ENCODE results near the gene MCCD1. TPM values are rescaled to one million over a fixed set of nuclear protein-coding genes. Genes with fewer than 3 reads are reported as not detected.

The MCCD1 gene
- polyA plus RNA-seq, 4 donors: not detected

DNA sequence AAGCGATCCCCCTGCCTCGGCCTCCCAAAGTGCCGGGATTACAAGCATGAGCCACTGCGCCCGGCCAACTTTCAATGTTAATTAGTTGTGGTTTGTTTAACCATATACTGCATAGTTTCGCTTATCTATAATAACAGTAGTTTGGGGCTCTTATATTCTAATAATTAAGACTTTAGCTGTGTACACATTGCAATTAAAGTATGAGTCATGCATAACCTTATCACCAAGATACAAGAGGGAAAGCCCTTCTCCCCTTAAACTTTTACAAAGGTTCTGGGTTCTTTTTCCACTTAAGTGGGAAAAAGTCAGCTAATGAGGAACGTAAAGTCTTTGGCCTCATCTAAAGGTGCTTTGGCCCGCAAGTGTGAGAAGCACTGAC, 3.2 kb upstream of the MCCD1 start:
- DNase-seq: no peak
- Histone ChIP-seq H3K36me3 (ENCODE audit: control insufficient read depth in 3 of 3, insufficient read depth in 2 of 3, low read depth in 1 of 3, low read length in 3 of 3) (peaks cover under 1 to 16% (median 3%) of the 10 kb centered on the region in 3 donors), H3K27me3 (ENCODE audit: control insufficient read depth in 3 of 3, insufficient read depth in 3 of 3, low read length in 3 of 3) (no peaks in the 10 kb centered on the region), H3K4me1 (ENCODE audit: control insufficient read depth in 3 of 3, insufficient read depth in 2 of 3, low read depth in 1 of 3, low read length in 2 of 3) (peaks cover 0 to 7% (median 2%) of the 10 kb centered on the region in 3 donors), H3K9me3 (ENCODE audit: control insufficient read depth in 2 of 2, insufficient read depth in 1 of 2, low read depth in 1 of 2, low read length in 1 of 2) (no peaks in the 10 kb centered on the region), H3K27ac (ENCODE audit: low read depth in 1 of 3, low read length in 2 of 3) (no peak overlapping the region), H3K4me3 (ENCODE audit: low read depth in 1 of 3, low read length in 3 of 3) (no peak overlapping the region)
- 36 to 55% (median 40%) methylated on average over 8 of the region's 8 CpGs for WGBS, 3 donors
- FAIRE-seq: no peak

DNA sequence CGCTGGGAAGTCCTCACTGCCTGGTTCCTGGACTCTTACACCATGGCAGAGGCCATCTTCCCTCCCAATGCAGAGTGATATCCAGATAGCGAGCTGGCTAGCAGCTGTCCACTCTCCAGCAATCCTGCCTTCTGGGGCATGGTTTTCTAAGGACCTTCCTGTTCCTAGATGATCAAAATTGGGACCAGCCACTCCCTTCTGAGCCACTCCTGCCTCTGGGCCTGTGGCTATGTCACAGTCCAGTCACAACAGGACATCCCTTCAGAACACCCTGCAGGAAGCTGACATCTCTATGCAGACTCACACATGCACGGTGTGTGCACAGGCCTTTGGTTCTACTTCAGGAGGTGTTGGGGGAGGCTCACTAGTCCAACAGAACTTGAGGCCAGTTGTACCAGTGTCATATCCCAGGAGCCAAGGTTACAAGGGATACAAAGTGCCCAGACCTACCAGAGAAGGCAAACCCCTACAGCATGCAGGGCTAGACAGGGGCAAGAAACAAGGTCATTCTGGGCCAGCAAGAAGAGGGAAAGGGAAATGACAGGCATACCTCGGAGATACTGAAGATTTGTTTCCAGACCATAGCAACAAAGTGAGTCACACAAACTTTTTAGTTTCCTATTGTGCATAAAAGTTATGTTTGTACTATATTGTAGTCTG, 2.7 kb upstream of the MCCD1 start:
- H3K4me3 ChIP-seq (ENCODE audit: low read depth in 1 of 3, low read length in 3 of 3): no peak overlapping the region
- FAIRE-seq (no peak), DNase-seq (peak in 1 of 2 donors; percentile 42)
- H3K36me3 ChIP-seq (ENCODE audit: control insufficient read depth in 3 of 3, insufficient read depth in 2 of 3, low read depth in 1 of 3, low read length in 3 of 3): peaks cover 5 to 21% (median 8%) of the 10 kb centered on the region in 3 donors
- H3K27ac ChIP-seq (ENCODE audit: low read depth in 1 of 3, low read length in 2 of 3): no peak overlapping the region
- peaks cover 0 to 7% (median 2%) of the 10 kb centered on the region in 3 donors for H3K4me1 ChIP-seq (ENCODE audit: control insufficient read depth in 3 of 3, insufficient read depth in 2 of 3, low read depth in 1 of 3, low read length in 2 of 3)
- H3K27me3 ChIP-seq (ENCODE audit: control insufficient read depth in 3 of 3, insufficient read depth in 3 of 3, low read length in 3 of 3): no peaks in the 10 kb centered on the region
- H3K9me3 ChIP-seq (ENCODE audit: control insufficient read depth in 2 of 2, insufficient read depth in 1 of 2, low read depth in 1 of 2, low read length in 1 of 2): no peaks in the 10 kb centered on the region
- WGBS, 3 donors: 36 to 63% (median 49%) methylated on average over 4 of the region's 4 CpGs

DNA sequence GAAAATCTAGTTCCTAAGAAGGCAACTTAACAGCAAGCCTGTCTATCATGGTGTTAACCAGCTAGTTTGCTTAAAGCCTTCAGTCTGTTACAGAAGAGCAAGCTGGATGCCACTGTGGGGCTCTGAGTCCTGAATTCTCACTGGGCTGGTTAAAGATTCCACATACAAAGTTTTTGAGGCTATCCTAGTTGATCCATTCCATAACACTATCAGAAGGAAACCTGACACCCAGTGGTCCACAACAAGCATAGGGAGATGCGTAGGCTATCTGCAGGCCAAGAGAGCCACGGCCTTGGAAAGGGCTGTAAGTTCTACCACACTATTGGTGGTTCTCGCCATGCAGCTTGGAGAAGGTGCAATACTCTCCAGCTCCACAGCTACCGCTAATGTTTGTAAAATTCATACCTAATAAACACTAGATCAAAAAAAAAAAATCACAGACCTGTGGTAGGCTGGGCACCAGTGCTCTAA, 420 bp upstream of the MCCD1 start:
- no peak for FAIRE-seq
- Histone ChIP-seq H3K4me1 (ENCODE audit: control insufficient read depth in 3 of 3, insufficient read depth in 2 of 3, low read depth in 1 of 3, low read length in 2 of 3) (peaks cover 0 to 7% (median 2%) of the 10 kb centered on the region in 3 donors), H3K4me3 (ENCODE audit: low read depth in 1 of 3, low read length in 3 of 3) (no peak overlapping the region), H3K27me3 (ENCODE audit: control insufficient read depth in 3 of 3, insufficient read depth in 3 of 3, low read length in 3 of 3) (no peaks in the 10 kb centered on the region), H3K9me3 (ENCODE audit: control insufficient read depth in 2 of 2, insufficient read depth in 1 of 2, low read depth in 1 of 2, low read length in 1 of 2) (no peaks in the 10 kb centered on the region), H3K36me3 (ENCODE audit: control insufficient read depth in 3 of 3, insufficient read depth in 2 of 3, low read depth in 1 of 3, low read length in 3 of 3) (peaks cover 21 to 35% (median 27%) of the 10 kb centered on the region in 3 donors), H3K27ac (ENCODE audit: low read depth in 1 of 3, low read length in 2 of 3) (no peak overlapping the region)
- 83 to 92% (median 91%) methylated on average over 4 of the region's 4 CpGs for whole genome bisulfite sequencing, 3 donors
- no peak for DNase-seq

DNA sequence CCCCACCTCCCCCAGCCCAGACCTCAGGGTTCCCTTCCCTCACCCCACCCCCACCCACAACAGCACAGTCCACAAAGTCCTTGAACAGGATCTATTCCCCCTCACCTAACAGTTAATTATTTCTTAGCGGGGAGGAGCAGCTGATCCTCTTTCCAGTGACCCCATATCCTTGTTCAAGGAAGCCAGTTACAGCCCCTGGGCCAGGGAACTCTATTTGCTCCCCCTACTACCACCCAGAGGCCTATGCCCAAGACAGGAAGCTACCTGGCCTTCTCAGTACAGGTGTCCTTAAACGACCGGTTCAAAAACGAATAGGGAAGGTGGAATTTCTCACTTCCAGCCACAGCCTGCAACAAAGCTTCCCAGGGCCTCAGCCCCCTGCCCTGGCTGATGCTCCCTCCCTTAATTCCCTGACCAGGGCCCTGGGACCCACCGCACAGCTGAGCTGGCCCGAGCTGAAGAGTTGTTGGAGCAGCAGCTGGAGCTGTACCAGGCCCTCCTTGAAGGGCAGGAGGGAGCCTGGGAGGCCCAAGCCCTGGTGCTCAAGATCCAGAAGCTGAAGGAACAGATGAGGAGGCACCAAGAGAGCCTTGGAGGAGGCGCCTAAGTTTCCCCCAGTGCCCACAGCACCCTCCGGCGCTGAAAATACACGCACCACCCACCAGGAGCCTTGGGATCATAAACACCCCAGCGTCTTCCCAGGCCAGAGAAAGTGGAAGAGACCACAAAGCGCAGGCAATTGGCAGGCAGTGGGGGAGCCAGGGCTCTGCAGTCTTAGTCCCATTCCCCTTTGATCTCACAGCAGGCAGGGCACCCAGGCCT, 778 bp downstream of the MCCD1 start:
- peaks cover 0 to 7% (median 2%) of the 10 kb centered on the region in 3 donors for H3K4me1 ChIP-seq (ENCODE audit: control insufficient read depth in 3 of 3, insufficient read depth in 2 of 3, low read depth in 1 of 3, low read length in 2 of 3)
- H3K27me3 ChIP-seq (ENCODE audit: control insufficient read depth in 3 of 3, insufficient read depth in 3 of 3, low read length in 3 of 3): no peaks in the 10 kb centered on the region
- no peak for FAIRE-seq
- H3K27ac ChIP-seq (ENCODE audit: low read depth in 1 of 3, low read length in 2 of 3): no peak overlapping the region
- DNase-seq: peak in 1 of 2 donors; percentile 30
- H3K4me3 ChIP-seq (ENCODE audit: low read depth in 1 of 3, low read length in 3 of 3): no peak overlapping the region
- no peaks in the 10 kb centered on the region for H3K9me3 ChIP-seq (ENCODE audit: control insufficient read depth in 2 of 2, insufficient read depth in 1 of 2, low read depth in 1 of 2, low read length in 1 of 2)
- WGBS, 3 donors: 49 to 55% (median 50%) methylated on average over 12 of the region's 12 CpGs
- peaks cover 28 to 43% (median 32%) of the 10 kb centered on the region in 3 donors for H3K36me3 ChIP-seq (ENCODE audit: control insufficient read depth in 3 of 3, insufficient read depth in 2 of 3, low read depth in 1 of 3, low read length in 3 of 3)

DNA sequence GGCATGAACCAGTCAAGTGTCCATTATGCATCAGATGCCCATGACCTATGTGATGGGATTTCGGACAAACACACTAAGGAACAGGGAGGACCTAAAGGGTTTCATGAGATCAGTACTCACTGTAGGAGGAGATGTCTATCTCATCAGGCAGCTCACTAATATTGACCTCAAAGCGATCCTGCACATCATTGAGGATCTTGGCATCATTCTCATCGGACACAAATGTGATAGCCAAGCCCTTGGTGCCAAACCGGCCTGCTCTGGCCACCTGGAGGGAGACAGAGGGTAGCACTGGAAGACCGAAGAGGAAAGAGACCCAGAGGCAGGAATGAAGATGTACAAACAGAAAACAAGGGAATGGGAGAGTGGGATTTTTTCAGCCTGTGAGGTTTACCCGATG, 1.9 kb downstream of the MCCD1 start:
- Histone ChIP-seq H3K9me3 (ENCODE audit: control insufficient read depth in 2 of 2, insufficient read depth in 1 of 2, low read depth in 1 of 2, low read length in 1 of 2) (no peaks in the 10 kb centered on the region), H3K36me3 (ENCODE audit: control insufficient read depth in 3 of 3, insufficient read depth in 2 of 3, low read depth in 1 of 3, low read length in 3 of 3) (peaks cover 37 to 53% (median 42%) of the 10 kb centered on the region in 3 donors), H3K27ac (ENCODE audit: low read depth in 1 of 3, low read length in 2 of 3) (no peak overlapping the region), H3K27me3 (ENCODE audit: control insufficient read depth in 3 of 3, insufficient read depth in 3 of 3, low read length in 3 of 3) (no peaks in the 10 kb centered on the region), H3K4me3 (ENCODE audit: low read depth in 1 of 3, low read length in 3 of 3) (no peak overlapping the region), H3K4me1 (ENCODE audit: control insufficient read depth in 3 of 3, insufficient read depth in 2 of 3, low read depth in 1 of 3, low read length in 2 of 3) (peaks cover 0 to 7% (median 2%) of the 10 kb centered on the region in 3 donors)
- 60 to 82% (median 68%) methylated on average over 5 to 6 of the region's 6 CpGs for WGBS, 3 donors
- FAIRE-seq (no peak), DNase-seq (no peak)

DNA sequence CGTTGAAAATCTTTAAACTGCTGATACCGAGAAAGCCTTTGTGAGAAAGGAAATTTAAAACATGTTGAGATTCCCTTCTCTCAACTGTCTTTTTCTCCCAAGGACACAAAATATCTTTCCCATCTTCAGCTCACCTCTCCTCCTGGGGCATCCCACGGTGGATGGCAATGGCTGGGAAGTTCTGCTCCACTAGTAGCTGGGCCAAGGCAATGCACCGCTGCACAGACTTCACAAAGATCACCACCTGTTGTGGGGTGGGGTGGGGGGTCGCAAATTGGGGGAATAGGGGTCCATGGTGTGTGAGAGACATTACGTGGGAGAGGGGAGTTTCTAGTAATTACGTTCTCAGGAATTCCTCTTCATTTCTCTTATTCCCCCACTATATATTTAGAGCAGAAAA, 2.4 kb downstream of the MCCD1 start:
- Histone ChIP-seq H3K4me3 (ENCODE audit: low read depth in 1 of 3, low read length in 3 of 3) (no peak overlapping the region), H3K36me3 (ENCODE audit: control insufficient read depth in 3 of 3, insufficient read depth in 2 of 3, low read depth in 1 of 3, low read length in 3 of 3) (peaks cover 42 to 53% (median 43%) of the 10 kb centered on the region in 3 donors), H3K9me3 (ENCODE audit: control insufficient read depth in 2 of 2, insufficient read depth in 1 of 2, low read depth in 1 of 2, low read length in 1 of 2) (no peaks in the 10 kb centered on the region), H3K4me1 (ENCODE audit: control insufficient read depth in 3 of 3, insufficient read depth in 2 of 3, low read depth in 1 of 3, low read length in 2 of 3) (peaks cover 0 to 7% (median 0%) of the 10 kb centered on the region in 3 donors), H3K27ac (ENCODE audit: low read depth in 1 of 3, low read length in 2 of 3) (no peak overlapping the region), H3K27me3 (ENCODE audit: control insufficient read depth in 3 of 3, insufficient read depth in 3 of 3, low read length in 3 of 3) (no peaks in the 10 kb centered on the region)
- DNase-seq (no peak), FAIRE-seq (no peak)
- 88 to 95% (median 92%) methylated on average over 7 of the region's 7 CpGs for WGBS, 3 donors

DNA sequence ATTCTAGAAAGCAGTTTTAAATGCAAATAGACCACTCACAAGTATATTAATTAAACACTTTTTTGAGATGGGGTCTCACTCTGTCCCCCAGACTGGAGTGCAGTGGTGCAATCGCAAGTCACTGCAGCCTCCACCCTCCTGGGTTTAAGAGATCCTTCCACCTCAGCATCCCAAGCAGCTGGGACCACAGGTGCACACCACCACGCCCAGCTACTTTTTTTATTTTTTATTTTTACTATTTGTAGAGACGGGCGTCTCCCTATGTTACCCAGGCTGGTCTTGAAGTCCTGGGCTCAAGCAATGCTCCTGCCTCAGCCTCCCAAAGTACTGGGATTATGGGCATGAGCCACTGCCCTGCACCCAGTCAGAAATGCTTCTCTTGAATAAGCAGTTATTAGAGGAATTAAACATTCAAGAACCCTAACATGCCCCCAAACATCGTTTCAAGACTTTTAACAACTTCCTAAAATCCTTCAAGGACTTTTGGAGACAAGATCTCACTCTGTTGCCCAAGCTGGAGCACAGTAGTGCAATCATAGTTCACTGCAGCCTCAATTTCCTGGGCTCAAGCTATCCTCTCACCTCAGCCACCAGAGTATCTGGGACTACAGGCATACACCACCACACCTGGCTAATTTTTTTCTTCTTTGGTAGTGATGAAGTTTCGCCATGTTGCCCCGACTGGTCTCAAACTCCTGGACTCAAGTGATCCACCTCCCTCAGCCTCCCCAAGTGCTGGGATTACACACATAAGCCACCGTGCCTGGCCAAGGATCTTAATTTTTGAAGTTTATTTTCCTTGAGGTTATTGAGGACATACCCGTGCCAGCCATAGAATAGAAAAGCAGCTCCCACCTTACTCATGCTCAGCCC, 3.2 kb downstream of the MCCD1 start:
- no peak overlapping the region for H3K27ac ChIP-seq (ENCODE audit: low read depth in 1 of 3, low read length in 2 of 3)
- H3K9me3 ChIP-seq (ENCODE audit: control insufficient read depth in 2 of 2, insufficient read depth in 1 of 2, low read depth in 1 of 2, low read length in 1 of 2): no peaks in the 10 kb centered on the region
- FAIRE-seq (no peak), DNase-seq (no peak)
- 60 to 66% (median 62%) methylated on average over 9 of the region's 9 CpGs for WGBS, 3 donors
- H3K4me3 ChIP-seq (ENCODE audit: low read depth in 1 of 3, low read length in 3 of 3): no peak overlapping the region
- H3K4me1 ChIP-seq (ENCODE audit: control insufficient read depth in 3 of 3, insufficient read depth in 2 of 3, low read depth in 1 of 3, low read length in 2 of 3): peaks cover 0 to 7% (median 0%) of the 10 kb centered on the region in 3 donors
- H3K36me3 ChIP-seq (ENCODE audit: control insufficient read depth in 3 of 3, insufficient read depth in 2 of 3, low read depth in 1 of 3, low read length in 3 of 3): peaks cover 49 to 62% (median 50%) of the 10 kb centered on the region in 3 donors
- no peaks in the 10 kb centered on the region for H3K27me3 ChIP-seq (ENCODE audit: control insufficient read depth in 3 of 3, insufficient read depth in 3 of 3, low read length in 3 of 3)

All from small intestine (tissue), 7 donors.